Measurements from ENCODE around the gene GFRA1.

Gene GFRA1

DNA sequence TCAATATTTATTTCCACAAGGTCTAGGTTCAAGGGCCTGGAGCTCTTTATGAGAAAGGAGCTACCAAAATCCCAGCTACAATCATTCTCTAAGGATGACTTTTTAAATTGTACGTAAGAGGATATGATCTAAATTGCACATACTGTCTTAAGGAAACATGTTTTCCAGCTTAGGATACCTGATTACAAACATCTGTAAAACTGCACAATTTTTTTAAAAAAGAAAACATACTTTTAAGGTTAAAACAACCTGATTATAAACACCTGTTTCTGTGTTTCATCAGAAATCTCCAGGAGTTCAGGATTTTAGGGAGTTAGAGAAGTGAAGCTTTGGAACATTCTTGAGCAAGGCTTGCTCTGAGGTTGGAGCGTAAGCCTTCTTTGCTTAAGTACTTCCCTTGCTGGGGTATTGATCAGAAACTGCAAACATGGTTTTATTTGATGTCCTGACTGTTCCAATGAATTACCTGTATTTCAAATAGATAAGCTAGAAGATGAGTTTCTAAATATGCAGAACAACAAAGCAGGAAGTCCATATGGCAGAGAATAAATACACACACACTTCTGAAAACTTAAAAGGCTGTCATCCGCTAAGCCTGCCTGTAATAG lies 248.6 kb downstream of the GFRA1 start:
- DNase-seq: no peak

DNA sequence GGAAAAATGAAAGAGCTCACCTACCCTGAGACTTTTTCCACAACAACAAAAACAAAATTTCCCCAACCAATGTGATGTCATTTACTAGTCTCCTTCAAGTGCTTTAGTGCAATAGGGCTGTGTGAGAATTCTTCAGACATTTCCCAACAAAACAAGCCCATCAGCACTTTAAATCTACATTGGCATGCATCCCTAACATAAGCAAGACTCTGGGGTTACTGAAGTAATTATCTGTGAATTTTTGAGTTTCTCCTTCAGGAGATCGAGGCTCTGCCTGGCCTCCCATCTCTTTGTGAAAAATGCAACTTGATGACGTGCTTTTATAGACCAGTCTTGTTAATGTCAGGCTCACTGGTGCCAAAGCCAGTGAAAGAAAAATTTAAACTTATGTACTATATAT lies 255.6 kb downstream of the GFRA1 start:
- DNase-seq: no peak

DNA sequence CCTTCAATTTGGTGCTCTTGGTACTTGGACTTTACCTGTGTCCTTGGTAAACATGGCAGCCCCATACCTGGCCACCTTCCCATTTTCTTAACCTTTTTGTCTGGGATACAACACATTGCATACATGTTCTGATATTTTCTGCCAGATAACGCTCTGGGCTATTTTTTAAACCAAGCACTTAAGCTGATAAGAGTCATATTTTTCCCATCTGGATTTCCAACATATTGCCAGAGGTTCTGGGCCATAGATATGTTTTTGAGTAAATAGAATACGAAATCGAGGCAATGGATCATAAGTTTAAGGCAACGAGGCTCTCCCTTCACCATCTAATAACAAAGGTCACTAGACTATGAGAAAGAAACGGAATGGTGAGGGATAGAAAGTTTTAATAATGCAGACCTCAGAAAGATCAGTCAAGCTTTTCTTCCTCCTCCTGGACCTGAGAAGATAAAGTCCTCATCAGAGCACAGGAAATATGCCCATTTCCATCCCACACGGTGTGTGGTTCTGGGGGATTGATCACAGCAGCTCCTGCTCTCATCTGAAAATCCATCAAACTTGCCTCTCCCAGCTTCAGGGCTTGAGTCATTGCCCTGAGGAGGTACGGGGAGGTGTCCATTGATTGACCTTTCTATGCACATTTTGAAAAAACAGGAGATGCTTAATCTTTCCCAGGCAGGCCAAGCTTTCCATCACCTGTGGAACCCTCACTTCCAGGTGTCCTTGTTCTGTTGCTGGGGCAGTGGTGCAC lies 257.2 kb downstream of the GFRA1 start:
- DNase-seq: no peak

DNA sequence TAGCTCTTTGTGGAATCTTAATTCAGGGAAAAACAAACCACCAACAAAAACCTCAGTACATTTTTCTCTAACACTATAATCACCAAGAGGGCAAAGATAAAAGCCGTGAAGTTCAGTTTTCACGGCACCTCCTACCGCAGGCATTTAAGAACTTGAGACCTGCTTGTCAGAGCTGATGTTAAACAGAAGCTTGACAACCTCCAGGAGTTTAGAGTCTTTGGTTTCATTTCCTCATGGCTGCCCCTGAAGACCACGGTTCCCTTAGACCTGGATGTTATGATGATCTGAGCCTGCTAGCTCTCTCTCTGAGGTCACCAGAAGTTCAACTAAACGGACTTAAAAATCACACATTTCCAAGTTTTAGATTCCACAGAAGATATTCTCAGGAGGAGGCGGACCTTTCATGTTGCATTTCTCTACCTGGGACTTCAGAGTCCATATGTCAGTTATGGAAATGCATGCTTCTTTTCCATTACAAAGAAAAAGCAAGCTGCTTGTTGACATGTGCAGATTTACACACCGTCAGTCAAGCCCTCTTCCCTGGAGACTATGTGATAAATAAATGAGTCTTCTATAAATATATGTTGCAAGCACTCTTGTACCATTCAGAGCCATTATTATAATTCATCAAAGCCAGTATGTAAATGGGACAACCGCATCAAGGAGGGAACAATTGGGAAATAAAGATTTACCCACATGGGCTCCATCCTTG lies 258.0 kb downstream of the GFRA1 start:
- no peak for DNase-seq

- no peak for DNase-seq
Observed at GRCh38 chr10:116014326-116014725, 258.7 kb downstream of the GFRA1 start.

GRCh38 chr10:116011929-116012328 lies 261.1 kb downstream of the GFRA1 start:
- DNase-seq: no peak

DNA sequence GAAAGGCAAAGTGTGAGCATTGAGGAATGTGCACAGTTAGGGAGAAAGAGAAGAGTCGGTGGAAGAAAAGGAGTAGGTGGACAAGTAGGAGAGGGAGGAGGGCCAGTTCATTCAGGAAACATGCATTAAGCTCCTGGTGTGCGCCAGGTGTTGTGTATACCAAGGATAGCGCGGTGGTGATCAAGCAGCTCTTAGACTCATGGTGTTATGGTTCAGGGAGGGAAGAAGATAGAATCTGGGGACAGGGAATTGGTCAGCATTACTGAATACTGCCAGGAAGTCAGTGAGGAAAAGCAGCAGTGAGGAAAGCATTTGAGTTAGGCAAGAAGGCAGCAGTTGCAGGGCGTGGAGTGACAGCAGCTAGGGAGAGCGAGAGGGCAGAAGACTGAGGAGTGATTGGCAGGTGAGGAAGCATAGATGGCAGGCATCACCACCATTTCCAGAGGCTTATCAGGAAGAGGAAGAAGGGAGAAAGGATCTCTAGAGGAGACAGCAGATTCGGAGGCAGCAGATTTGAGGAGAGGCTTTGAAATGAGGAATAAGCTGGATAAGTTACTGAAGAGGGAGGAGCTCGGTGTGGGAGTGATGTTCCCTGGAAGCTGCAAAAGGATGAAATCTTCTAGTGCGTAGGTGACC lies 265.6 kb downstream of the GFRA1 start:
- no peak for DNase-seq

Measured in C1 segment of cervical spinal cord (tissue), 14 donors.